ENCODE results near the gene ABHD12. TPM values are rescaled to one million over a fixed set of nuclear protein-coding genes. Genes with fewer than 3 reads are reported as not detected.

ABHD12 gene
- total and polyA plus RNA-seq, 10 of the 15 experiments (the other 5 are each of a cell fraction or from before 2014, with no cell fraction given): 1.5 to 61.8 (median 26.7) TPM

GRCh38 chr20:25421102-25421501, 30.5 kb upstream of the ABHD12 start (continued):
- TF ChIP-seq, protein P1, sequence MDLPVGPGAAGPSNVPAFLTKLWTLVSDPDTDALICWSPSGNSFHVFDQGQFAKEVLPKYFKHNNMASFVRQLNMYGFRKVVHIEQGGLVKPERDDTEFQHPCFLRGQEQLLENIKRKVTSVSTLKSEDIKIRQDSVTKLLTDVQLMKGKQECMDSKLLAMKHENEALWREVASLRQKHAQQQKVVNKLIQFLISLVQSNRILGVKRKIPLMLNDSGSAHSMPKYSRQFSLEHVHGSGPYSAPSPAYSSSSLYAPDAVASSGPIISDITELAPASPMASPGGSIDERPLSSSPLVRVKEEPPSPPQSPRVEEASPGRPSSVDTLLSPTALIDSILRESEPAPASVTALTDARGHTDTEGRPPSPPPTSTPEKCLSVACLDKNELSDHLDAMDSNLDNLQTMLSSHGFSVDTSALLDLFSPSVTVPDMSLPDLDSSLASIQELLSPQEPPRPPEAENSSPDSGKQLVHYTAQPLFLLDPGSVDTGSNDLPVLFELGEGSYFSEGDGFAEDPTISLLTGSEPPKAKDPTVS (IDR thresholded peaks at IDR 0.05; ENCODE audit: low read depth, low read length): no peak
- TF ChIP-seq HDAC6 (IDR thresholded peaks at IDR 0.05; ENCODE audit: unreplicated experiment) (no peak), ETV6 (conservative IDR thresholded peaks at IDR 0.05 in 1 of 2, IDR thresholded peaks at IDR 0.05 in 1 of 2; ENCODE audit: borderline replicate concordance in 1 of 2, low read depth in 1 of 2) (no peak)

GRCh38 chr20:25418776-25419175, 28.1 kb upstream of the ABHD12 start:
- CTCF ChIA-PET: interaction anchor here (1.4 kb wide), 1 partner anchor 20 kb away, joined by 3 read pairs; no protein-coding TSS in a partner anchor
- Histone ChIP-seq H3K36me3 (ENCODE audit: control insufficient read depth in 2 of 2, insufficient read depth in 2 of 2, low read length in 1 of 2) (peaks cover 1 to 19% of the 10 kb centered on the region in 2 experiments; a peak in 3 of 4 replicates), H2AFZ (ENCODE audit: control insufficient read depth, low read depth, low read length) (no peak overlapping the region), H3K9me3 (replicated peaks; ENCODE audit: control insufficient read depth, insufficient read depth, low read length) (no peaks in the 10 kb centered on the region), H3K4me1 (ENCODE audit: control insufficient read depth, insufficient read depth, low read length) (no peaks in the 10 kb centered on the region), H3K27me3 (replicated peaks in 1 of 2; ENCODE audit: control insufficient read depth in 2 of 2, insufficient read depth in 2 of 2, low read length in 1 of 2) (no peaks in the 10 kb centered on the region), H3K79me2 (ENCODE audit: control insufficient read depth, insufficient read depth, low read length) (no peaks in the 10 kb centered on the region), H4K20me1 (ENCODE audit: control insufficient read depth, insufficient read depth) (no peaks in the 10 kb centered on the region), H3K4me3 (no peak overlapping the region), H3K4me2 (ENCODE audit: control insufficient read depth, insufficient read depth) (no peak overlapping the region), H3K9ac (ENCODE audit: control insufficient read depth, insufficient read depth, low read length) (no peak overlapping the region), H3K27ac (ENCODE audit: control insufficient read depth, insufficient read depth) (no peak overlapping the region)
- intact Hi-C loops (cut with micrococcal nuclease; ENCODE audit: unreplicated experiment): no loop called here
- FAIRE-seq (no peak), ATAC-seq (no peak), DNase-seq (ENCODE audit: low read depth, low spot score) (no peak)
- no TSS peak for BruUV-seq (replicated peaks)
- RAD21 ChIA-PET (ENCODE audit: unreplicated experiment): no interaction called here
- TF ChIP-seq SRF (IDR thresholded peaks at IDR 0.05; ENCODE audit: low read depth in 2 of 2, low read length in 2 of 2) (no peak), JUNB (IDR thresholded peaks at IDR 0.05) (no peak), YY1 (IDR thresholded peaks at IDR 0.05; ENCODE audit: low read depth, low read length) (no peak), EGR1 (IDR thresholded peaks at IDR 0.05; ENCODE audit: borderline replicate concordance in 1 of 2, low read depth in 2 of 2, low read length in 2 of 2) (no peak), HDAC2 (IDR thresholded peaks at IDR 0.05) (no peak), CHD2 (IDR thresholded peaks at IDR 0.05; ENCODE audit: borderline replicate concordance, low read depth, low read length) (no peak), RB1 (IDR thresholded peaks at IDR 0.05; ENCODE audit: borderline replicate concordance) (no peak), STAT3 (IDR thresholded peaks at IDR 0.05; ENCODE audit: low read depth, low read length) (no peak), NBN (IDR thresholded peaks at IDR 0.05) (no peak)
- POLR2A ChIA-PET: interaction anchor here (0.6 to 1.0 kb wide), 3 partner anchors 11 to 115 kb away, joined by 3 to 5 read pairs (median 3); partner anchors contain the start of gene GINS1
- SMC1A ChIA-PET (ENCODE audit: uncharacterized antibody, unreplicated experiment): interaction anchor here (1.0 kb wide), 1 partner anchor 32 kb away, joined by 4 read pairs; no protein-coding TSS in a partner anchor
- WGBS (ENCODE audit: insufficient coverage, insufficient replicate concordance, low lambda C conversion rate, missing lambda C conversion rate): 11% methylated on average over 1 of the region's 1 CpG
- in situ Hi-C loops (cut with MboI): loop anchor here (10.0 kb wide), 1 partner anchor 276 kb away; the partner anchor contains the start of gene ZNF337
